Occipital lobe (tissue), 2 donors: ENCODE measurements around the gene SIRPA. TPM values are rescaled to one million over a fixed set of nuclear protein-coding genes. Genes with fewer than 3 reads are reported as not detected.

ENCODE experiments used
- DNase-seq: peaks from one replicate; lab custom pipeline; 2025; lab: John Stamatoyannopoulos, UW
- total RNA-seq: library from RNA; depleted of rRNA; stranded (reverse); fragments of >200 nt; gene quantifications from one replicate; pipeline ENCODE4 v1.2.3, GENCODE V29; 2014

SIRPA gene
- total RNA-seq, 1 donor from 2014 or later = 3.9 TPM

- DNase-seq = no peak
Observed at GRCh38 chr20:1887756-1888155, 7.5 kb upstream of the SIRPA start.

DNA sequence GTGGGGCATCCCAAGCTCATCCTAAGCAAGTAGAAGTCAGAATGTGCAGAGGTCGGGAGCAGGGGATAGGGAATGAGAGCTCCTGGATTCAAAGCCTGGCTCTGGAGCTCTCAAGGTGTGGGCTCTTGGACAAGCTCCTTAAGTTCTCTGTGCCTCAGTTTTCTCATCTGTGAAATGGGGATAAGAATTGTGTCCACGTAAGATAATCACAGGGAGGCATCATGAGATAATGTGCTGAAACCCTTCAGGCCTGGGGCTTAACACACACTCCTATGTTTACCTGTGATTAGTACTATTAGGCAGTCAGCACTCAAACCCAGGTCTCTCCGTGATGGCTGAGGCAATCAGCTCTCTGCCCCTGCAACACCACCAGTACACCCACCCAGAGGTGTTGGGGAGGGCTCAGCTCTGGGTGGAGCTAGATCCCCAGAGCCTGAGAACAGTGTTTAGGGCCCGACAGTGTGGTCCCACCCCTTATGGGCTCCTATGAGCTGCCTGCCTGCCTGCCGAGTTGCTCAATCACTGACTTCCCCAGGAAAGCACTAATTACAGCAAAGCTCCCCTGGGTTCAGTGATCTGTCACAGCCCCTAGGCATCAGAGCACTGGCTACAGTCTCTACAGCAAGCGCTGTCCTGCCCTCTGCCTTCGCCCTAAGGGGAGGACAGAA, 6.3 kb upstream of the SIRPA start:
- DNase-seq = no peak

DNA sequence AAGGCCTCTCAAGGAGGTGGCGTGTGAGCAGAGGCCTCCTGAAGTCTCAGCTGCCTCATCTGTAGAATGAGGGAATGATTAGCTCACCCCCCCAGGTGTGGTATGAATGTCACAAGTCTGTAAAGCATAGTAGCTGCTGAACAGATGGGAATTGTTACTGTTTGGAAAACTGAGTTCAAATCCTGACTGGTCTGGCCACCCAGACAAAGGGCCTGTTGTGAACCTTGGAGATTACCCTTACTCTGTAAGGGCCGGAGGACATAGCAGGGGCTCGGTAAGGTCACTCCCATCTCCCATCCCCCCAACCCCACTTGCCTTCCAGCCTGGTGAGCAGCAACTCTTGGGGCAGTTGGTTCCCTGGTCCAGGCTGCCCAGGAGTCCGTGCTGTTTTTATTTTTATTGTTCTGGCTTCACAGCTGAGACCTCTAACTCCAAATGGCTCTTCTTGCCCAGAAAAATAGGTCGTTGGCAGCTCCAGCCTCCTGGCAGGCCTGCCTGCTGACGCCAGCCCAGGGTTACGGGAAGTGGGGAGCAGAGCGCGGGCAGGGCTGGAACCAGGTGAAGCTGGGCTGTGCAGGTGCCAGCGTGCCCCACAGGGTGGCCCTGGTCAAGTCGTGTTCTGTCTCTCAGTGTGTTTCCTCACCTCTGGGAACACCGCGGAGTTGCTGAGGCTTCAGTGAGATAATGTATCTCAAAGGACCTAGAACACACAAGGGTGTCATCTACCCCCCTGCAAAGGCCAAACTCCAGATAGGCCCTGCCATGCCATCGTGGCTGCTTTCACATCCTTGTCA, 4.5 kb upstream of the SIRPA start:
- DNase-seq = no peak

- no peak for DNase-seq
Observed at GRCh38 chr20:1891263-1892118, 3.7 kb upstream of the SIRPA start.

DNA sequence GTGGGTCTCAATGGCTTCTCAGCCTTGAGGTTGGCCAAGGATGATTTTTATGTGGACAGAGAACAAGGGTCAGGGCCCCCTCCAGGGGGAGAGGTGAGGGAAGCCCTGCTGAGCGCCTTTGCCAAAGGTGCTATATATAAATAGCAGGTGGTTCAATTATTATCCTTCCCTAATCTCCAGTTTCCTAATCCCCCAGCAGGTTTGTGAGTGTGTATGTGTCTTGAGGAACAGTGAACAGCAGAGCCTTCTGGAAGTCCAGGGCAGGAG, 3.2 kb upstream of the SIRPA start:
- DNase-seq = no peak

DNA sequence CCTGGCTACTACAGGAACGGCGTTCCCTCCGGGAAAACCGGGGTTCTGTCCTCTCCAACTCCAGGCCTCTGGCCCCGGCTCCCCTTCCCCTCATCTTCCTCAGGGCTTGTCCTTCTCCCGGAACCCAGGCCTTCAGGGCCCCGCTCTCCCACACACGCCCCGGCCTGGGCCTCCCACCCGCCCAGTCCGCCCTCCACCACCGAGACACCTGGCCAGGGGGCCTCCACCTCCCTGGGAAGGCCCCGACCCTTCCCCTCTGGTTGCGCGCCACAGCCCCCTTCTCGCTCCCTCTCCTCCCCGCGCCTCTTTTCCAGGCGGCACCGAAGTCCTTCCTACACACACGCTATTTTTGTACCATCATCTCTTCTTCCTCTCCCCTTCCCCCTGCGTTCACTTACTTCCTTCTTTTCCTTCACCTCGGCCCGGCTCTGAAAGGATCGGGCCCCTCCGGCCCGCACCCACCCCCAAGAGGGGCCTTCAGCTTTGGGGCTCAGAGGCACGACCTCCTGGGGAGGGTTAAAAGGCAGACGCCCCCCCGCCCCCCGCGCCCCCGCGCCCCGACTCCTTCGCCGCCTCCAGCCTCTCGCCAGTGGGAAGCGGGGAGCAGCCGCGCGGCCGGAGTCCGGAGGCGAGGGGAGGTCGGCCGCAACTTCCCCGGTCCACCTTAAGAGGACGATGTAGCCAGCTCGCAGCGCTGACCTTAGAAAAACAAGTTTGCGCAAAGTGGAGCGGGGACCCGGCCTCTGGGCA, 1.3 kb upstream of the SIRPA start:
- no peak for DNase-seq

- peak; percentile 58 for DNase-seq
Observed at GRCh38 chr20:1894471-1894950, 696 bp upstream of the SIRPA start.

DNA sequence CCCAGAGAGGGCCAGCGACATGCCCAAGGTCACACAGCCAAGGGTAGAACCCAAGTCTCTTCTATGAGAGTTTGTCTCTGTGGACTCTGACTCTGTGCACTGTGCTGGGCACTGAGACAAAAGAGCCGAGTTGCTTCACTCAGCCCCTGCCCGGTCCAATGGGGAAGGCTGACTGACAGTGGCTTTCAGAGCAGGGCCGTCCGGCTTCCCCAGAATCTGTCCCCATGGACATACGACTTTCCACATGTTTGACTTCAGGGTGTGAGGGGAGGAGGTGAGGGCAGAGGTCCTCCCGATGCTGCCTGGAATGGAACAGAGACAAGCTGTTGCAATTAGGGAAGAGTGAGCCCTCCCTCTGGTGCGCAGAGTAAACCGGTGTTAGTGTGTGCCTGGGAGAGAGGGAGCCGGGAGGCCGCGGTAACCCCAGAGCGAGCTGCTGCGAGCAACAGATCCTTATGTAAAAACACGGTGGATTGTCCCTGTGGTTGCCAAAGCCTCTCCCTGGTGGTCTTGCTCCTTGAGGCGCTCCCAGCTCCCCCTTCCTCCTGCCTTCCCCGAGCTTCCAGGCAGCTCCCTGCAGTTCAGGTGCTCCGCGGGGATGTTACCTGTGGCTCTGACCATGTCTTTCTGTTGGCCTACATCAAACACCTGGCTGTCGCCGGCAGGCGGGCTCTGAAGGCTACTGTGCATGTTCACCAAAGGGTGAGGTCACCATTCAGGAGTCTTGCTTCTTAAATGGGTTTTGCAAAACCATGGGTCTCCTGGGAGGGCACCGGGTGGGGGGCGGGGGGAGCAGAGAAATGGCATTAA, 672 bp downstream of the SIRPA start:
- no peak for DNase-seq

GRCh38 chr20:1896484-1897258, 1.5 kb downstream of the SIRPA start:
- DNase-seq = no peak

GRCh38 chr20:1897541-1897940, 2.3 kb downstream of the SIRPA start:
- DNase-seq = peak; percentile 44

DNA sequence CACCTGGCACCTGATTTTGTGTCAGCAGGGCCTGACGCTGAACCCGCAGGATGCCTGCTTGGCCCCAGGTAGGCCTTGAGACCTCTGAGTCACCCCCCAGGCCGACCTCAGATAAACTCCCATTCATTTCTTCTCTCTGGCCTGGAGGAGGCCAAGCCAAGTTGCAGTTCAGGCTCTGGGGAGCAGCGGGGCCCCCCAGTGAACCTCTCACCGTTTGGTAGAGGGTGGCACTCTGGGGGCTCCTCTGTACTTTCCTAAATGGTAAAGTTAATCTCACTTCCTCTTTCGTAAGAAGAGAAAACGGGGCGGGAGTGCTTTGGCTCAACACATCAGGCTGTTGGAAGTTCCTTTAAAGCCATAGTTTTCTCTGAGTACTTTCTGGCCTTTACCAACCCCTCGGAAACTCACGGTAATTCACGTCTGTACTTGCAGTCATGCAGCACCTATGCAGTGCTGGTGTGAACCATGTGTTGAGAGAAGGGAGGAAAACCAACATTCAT, 2.8 kb downstream of the SIRPA start:
- no peak for DNase-seq

GRCh38 chr20:1898482-1899240, 3.5 kb downstream of the SIRPA start:
- no peak for DNase-seq

GRCh38 chr20:1899241-1899525, 4.0 kb downstream of the SIRPA start:
- no peak for DNase-seq

GRCh38 chr20:1900321-1900801, 5.2 kb downstream of the SIRPA start:
- peak; percentile 51 for DNase-seq

DNA sequence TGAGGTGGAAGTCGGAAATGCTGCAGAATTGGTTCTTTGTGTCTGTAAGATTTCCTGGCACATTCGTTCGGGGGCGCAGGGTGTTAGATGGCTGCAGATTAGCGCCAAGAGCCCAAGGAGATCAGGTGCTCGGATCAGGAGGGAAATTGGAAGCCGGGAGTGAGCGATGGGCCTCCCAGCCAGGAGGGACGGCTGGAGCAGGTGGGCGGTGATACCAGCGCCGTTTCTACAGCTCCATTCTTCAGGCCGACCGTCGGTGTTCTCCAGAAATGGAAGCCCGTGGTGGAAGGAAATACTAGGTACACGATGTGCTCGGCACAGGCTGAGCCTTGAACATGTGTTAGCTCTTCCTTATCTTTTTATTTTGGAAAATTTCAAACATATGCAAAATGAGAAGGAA, 6.5 kb downstream of the SIRPA start:
- peak; percentile 67 for DNase-seq

GRCh38 chr20:1902188-1902587, 7.0 kb downstream of the SIRPA start:
- no peak for DNase-seq

GRCh38 chr20:1904135-1904534, 8.9 kb downstream of the SIRPA start:
- no peak for DNase-seq

- DNase-seq = no peak
Observed at GRCh38 chr20:1905009-1905408, 9.8 kb downstream of the SIRPA start.

- no peak for DNase-seq
Observed at GRCh38 chr20:1905693-1906092, 10.5 kb downstream of the SIRPA start.
